Progenitor cell of endocrine pancreas (in vitro differentiated cells): ENCODE measurements around the gene TACC2. TPM values are rescaled to one million over a fixed set of nuclear protein-coding genes. Genes with fewer than 3 reads are reported as not detected.

Source experiments
- DNase-seq: peaks from one replicate; pipeline ENCODE4 v3.0.0; 2021; ENCODE audit warnings: low spot score; ENCODE audit not compliant: unreplicated experiment
- H3K27ac Mint-ChIP-seq: 2 replicates; pipeline ENCODE4 v1.8.0; 2021; ENCODE audit warnings: mild to moderate bottlenecking, moderate library complexity, mixed read lengths
- H3K27me3 Mint-ChIP-seq: 2 replicates; pipeline ENCODE4 v1.8.0; 2021; ENCODE audit warnings: mixed read lengths
- H3K36me3 Mint-ChIP-seq: 2 replicates; pipeline ENCODE4 v1.8.0; 2022; ENCODE audit warnings: mixed read lengths; ENCODE audit not compliant: insufficient read depth
- H3K4me1 Mint-ChIP-seq: 2 replicates; pipeline ENCODE4 v1.8.0; 2021; ENCODE audit warnings: low read depth, mixed read lengths
- H3K4me3 Mint-ChIP-seq: 2 replicates; pipeline ENCODE4 v1.8.0; 2021; ENCODE audit warnings: low read depth, mild to moderate bottlenecking, moderate library complexity, mixed read lengths
- H3K9me3 Mint-ChIP-seq: 2 replicates; pipeline ENCODE4 v1.8.0; 2021; ENCODE audit warnings: low read depth, mixed read lengths
- total RNA-seq: library from RNA; stranded (reverse); gene quantifications from 2 replicates; pipeline ENCODE4 v1.2.1, GENCODE V29; 2021
- TF ChIP-seq, protein P1 (sequence below): fragments of 200-600 bp; sonication (generic); IDR thresholded peaks from one replicate; pipeline ENCODE4 v1.5.0; 2021; ENCODE audit warnings: antibody characterized with exemption, mild to moderate bottlenecking; ENCODE audit not compliant: unreplicated experiment

Gene TACC2
- total RNA-seq, 1 donor from 2014 or later = 60.4 TPM

DNA sequence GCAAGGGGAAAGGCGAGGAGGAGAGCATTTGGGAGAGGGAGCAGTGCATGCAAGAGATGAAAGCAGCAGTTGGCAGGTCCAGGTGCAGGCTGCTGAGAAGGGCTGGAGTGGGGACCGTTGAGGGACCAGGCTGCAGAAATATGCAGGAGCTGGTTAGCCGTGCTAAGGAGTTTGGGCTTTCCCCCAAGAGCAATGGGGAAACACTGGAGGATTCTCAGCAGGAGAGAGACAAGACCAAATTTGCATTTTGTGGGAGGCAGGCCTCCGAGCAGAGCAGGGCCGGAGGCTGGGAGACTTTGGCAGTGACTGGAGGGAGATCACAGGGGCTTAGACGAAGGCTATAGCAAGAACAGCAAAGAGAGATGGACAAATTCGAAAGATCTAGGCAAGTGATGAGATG lies 293.9 kb downstream of the TACC2 start:
- Mint-ChIP-seq H3K4me3 (no peak overlapping the region), H3K27me3 (peaks cover 15% of the 10 kb centered on the region), H3K36me3 (no peaks in the 10 kb centered on the region), H3K9me3 (no peaks in the 10 kb centered on the region), H3K4me1 (no peaks in the 10 kb centered on the region), H3K27ac (no peak overlapping the region)
- TF ChIP-seq, protein P1, sequence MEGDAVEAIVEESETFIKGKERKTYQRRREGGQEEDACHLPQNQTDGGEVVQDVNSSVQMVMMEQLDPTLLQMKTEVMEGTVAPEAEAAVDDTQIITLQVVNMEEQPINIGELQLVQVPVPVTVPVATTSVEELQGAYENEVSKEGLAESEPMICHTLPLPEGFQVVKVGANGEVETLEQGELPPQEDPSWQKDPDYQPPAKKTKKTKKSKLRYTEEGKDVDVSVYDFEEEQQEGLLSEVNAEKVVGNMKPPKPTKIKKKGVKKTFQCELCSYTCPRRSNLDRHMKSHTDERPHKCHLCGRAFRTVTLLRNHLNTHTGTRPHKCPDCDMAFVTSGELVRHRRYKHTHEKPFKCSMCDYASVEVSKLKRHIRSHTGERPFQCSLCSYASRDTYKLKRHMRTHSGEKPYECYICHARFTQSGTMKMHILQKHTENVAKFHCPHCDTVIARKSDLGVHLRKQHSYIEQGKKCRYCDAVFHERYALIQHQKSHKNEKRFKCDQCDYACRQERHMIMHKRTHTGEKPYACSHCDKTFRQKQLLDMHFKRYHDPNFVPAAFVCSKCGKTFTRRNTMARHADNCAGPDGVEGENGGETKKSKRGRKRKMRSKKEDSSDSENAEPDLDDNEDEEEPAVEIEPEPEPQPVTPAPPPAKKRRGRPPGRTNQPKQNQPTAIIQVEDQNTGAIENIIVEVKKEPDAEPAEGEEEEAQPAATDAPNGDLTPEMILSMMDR = no peak
- DNase-seq = no peak

DNA sequence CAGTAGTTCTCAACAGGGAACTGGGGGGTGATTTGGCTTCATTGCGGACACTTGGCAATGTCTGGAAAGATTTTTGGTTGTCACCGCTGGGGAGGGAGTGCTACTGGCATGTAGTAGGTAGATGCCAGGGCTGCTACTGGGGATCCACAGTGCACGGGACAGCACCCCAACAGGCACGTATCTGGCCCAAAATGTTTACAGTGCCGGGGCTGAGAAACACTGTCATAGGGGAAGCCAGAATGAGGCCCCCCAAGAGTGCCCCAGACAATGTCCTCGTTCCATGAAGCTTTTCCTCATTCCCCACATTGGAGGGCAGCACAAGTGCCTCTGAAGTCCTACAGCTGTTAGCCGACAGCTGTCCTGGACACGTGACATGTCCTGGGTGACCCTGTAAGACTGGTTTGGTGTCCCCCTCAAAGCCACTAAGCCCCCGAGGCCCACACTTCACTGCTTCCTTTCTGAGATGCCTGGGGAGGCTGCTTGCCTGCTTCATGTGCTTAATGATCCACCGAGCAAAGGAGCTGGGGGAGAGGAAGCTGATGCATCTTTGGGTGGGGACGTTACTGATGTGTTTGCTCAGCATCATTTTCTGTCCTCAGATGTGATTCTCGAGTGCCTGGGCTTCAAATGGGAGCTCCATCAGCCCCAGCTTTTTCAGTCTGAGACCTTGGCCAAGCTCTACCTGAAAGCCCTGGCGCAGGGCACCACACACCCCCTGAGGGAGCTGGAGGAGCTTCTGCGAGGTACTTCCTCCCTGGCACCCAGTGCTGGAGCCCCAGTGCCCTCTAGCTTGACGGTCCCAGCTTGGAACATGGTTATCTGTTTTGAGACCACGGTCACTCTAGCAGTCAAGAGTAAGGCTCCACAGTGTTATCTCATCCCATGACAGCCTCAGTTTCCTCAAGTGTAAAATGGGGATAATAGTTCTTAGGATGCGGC lies 296.8 kb downstream of the TACC2 start:
- TF ChIP-seq, protein P1 = no peak
- no peak overlapping the region for H3K4me3 Mint-ChIP-seq
- H3K9me3 Mint-ChIP-seq = no peaks in the 10 kb centered on the region
- peaks cover 10% of the 10 kb centered on the region for H3K27me3 Mint-ChIP-seq
- H3K4me1 Mint-ChIP-seq = no peaks in the 10 kb centered on the region
- no peak overlapping the region for H3K27ac Mint-ChIP-seq
- no peak for DNase-seq
- H3K36me3 Mint-ChIP-seq = no peaks in the 10 kb centered on the region

DNA sequence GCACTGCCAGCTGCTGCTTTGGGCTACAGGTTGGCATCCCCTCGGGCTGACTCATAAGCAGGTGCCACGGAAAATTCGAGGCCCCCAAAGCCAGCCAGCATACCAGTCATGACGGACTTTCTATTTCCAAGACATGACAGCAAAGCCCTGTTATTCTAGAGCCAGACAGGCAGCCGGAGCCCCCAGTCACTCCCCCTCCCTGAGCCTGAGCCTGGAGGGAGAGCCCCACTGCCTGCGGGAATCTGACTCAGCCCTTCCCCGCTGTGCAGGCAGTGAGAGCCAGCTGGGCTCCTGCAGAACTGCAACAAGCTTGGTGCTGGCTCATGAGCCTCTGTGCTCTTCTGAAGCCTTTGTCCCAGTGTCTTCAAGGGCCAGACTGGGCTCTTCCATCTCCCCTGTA lies 297.9 kb downstream of the TACC2 start:
- TF ChIP-seq, protein P1 = no peak
- no peak for DNase-seq
- no peak overlapping the region for H3K27ac Mint-ChIP-seq

DNA sequence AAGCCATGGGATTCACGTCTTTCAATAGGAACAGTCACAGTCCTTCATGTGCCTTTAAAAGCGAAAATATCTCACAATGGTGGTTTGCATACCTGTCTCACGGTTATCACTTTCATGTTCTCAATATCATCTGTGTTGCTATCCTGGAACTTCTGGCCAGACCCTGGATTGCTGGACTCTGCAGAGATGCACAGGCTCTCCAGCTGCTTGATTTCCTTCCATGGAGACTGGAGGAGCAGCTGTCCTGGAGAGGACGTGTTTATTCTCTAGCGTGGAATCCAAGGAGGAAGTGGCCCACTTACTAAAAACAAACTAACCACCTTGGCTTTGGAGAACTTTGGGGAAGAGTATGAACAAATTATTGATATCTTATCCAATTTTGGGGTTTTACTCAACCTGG lies 298.6 kb downstream of the TACC2 start:
- no peaks in the 10 kb centered on the region for H3K36me3 Mint-ChIP-seq
- H3K4me1 Mint-ChIP-seq = no peaks in the 10 kb centered on the region
- no peaks in the 10 kb centered on the region for H3K9me3 Mint-ChIP-seq
- H3K4me3 Mint-ChIP-seq = no peak overlapping the region
- peaks cover 9% of the 10 kb centered on the region for H3K27me3 Mint-ChIP-seq
- no peak for DNase-seq
- TF ChIP-seq, protein P1 = no peak
- H3K27ac Mint-ChIP-seq = no peak overlapping the region

More for the DNA sequence above, 297.9 kb downstream of the TACC2 start:
- Mint-ChIP-seq H3K27me3 (peaks cover 10% of the 10 kb centered on the region), H3K36me3 (no peaks in the 10 kb centered on the region), H3K4me3 (no peak overlapping the region), H3K9me3 (no peaks in the 10 kb centered on the region), H3K4me1 (no peaks in the 10 kb centered on the region)

DNA sequence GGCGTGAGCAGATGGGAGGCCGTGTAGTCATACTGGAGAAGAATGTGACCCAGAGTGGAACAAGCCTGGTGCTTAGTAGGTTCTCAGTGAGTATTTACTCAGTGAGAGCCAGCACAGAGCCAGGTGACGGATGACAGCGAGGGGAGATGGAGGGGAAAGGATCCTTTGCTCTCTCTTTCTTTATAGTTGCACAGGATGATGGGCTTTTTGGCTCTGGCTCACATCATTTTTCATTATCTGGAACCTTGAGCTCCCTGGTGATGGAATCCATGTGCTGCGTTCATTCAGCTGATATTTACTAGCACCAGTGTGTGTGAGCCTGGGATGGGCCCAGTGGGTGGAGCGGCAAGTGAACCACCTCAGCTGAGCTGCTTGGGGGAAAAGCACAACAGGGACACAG lies 299.3 kb downstream of the TACC2 start:
- TF ChIP-seq, protein P1 = no peak
- no peaks in the 10 kb centered on the region for H3K9me3 Mint-ChIP-seq
- no peak overlapping the region for H3K4me3 Mint-ChIP-seq
- H3K4me1 Mint-ChIP-seq = peaks cover under 1% of the 10 kb centered on the region
- no peaks in the 10 kb centered on the region for H3K36me3 Mint-ChIP-seq
- H3K27ac Mint-ChIP-seq = no peak overlapping the region
- DNase-seq = no peak
- peaks cover 5% of the 10 kb centered on the region for H3K27me3 Mint-ChIP-seq
